MCF 10A (cell line): ENCODE results near the gene SPAG8. TPM values are rescaled to one million over a fixed set of nuclear protein-coding genes. Genes with fewer than 3 reads are reported as not detected.

Experiments
- BruUV-seq: library from RNA; stranded (reverse); fragments of 400-500 nt; replicated peaks from 2 replicates; lab custom pipeline; 2021; lab: Mats Ljungman, UMichigan
- CTCF ChIA-PET: fragments of 300-600 bp; sonication (Branson Sonifier 250); formaldehyde crosslinking; extraction: SDS; loops from one replicate; lab custom pipeline; 2021; ENCODE audit warnings: antibody characterized with exemption, inconsistent platforms; lab: Yijun Ruan, JAX
- POLR2A ChIA-PET: fragments of 300-600, 350-650 bp; sonication (Branson Sonifier 250); formaldehyde crosslinking; extraction: SDS; loops from one replicate; lab custom pipeline; 2020; ENCODE audit warnings: antibody characterized with exemption, inconsistent platforms; lab: Yijun Ruan, JAX
- DNase-seq: peaks from one replicate; pipeline ENCODE4 v3.0.0-alpha.2; 2018; ENCODE audit not compliant: unreplicated experiment
- H3K27ac Mint-ChIP-seq: one replicate; pipeline ENCODE4 v1.8.0; 2022; ENCODE audit warnings: mild to moderate bottlenecking, low read depth, mixed read lengths; ENCODE audit not compliant: unreplicated experiment
- H3K27me3 Mint-ChIP-seq: one replicate; pipeline ENCODE4 v1.8.0; 2022; ENCODE audit warnings: mixed read lengths; ENCODE audit not compliant: insufficient read depth, unreplicated experiment
- H3K36me3 Mint-ChIP-seq: one replicate; pipeline ENCODE4 v1.8.0; 2022; ENCODE audit warnings: mild to moderate bottlenecking, moderate library complexity, mixed read lengths; ENCODE audit not compliant: insufficient read depth, unreplicated experiment
- H3K4me1 Mint-ChIP-seq: one replicate; pipeline ENCODE4 v1.8.0; 2022; ENCODE audit warnings: mixed read lengths; ENCODE audit not compliant: insufficient read depth, unreplicated experiment
- H3K4me3 Mint-ChIP-seq: one replicate; pipeline ENCODE4 v1.8.0; 2022; ENCODE audit warnings: mild to moderate bottlenecking, moderate library complexity, mixed read lengths; ENCODE audit not compliant: unreplicated experiment
- H3K9me3 Mint-ChIP-seq: one replicate; pipeline ENCODE4 v1.8.0; 2022; ENCODE audit warnings: mixed read lengths; ENCODE audit not compliant: unreplicated experiment
- intact Hi-C: fragments of 100-400 bp; cut with micrococcal nuclease; formaldehyde crosslinking; loops from 2 replicates; pipeline ENCODE4 v1.14.1; 2022
- total RNA-seq: library from RNA; stranded (reverse); gene quantifications from 2 replicates; pipeline ENCODE4 v1.2.3, GENCODE V29; 2022
- TF ChIP-seq, protein P1 (sequence below): fragments of 200-600 bp; IDR thresholded peaks from one replicate; pipeline ENCODE4 v1.8.0; 2022; ENCODE audit warnings: antibody characterized with exemption, mild to moderate bottlenecking; ENCODE audit not compliant: unreplicated experiment

SPAG8 gene
- total RNA-seq, 1 experiment from 2014 or later: 1.1 TPM

DNA sequence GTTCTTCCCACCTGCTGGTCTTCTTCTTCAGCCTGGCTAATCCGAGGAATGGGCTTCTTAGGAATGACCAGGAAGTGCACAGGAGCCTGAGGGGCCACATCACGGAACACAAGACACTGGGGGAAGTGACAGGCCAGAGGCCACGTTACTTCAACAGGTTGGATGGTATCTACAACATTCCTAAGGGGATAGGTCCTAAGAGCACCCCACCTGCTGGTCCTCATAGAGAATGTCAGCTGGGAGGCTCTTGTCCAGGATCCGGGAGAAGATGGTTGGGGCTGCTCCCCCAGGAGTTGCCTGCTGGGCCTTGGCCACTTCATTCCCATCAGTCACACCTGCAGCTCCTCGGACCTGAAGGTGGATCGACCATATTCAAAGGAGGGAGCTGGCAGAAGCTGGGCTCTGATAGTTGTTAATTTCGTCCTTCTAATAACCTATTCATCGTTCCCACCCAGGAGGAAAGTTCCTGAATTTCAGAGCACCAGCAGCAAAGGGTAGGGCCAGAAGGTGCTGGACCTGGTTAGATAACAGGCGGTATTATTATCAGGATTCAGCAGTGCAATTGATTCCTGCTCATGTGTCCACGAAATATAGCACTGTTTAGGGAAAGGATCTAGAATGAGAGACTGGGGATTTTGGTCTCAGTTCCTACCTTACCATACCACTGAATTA lies 1.5 kb upstream of the SPAG8 start:
- Mint-ChIP-seq H3K9me3 (no peaks in the 10 kb centered on the region), H3K4me3 (peak overlapping the region; percentile 28), H3K36me3 (peaks cover 14% of the 10 kb centered on the region), H3K4me1 (peaks cover 20% of the 10 kb centered on the region), H3K27me3 (peaks cover 11% of the 10 kb centered on the region), H3K27ac (no peak overlapping the region)
- ChIA-PET POLR2A (interaction anchor here (0.7 to 2.1 kb wide), 25 partner anchors 9 to 259 kb away, joined by 3 to 16 read pairs (median 4); partner anchors contain the start of genes CCDC107, CREB3, GBA2 and HRCT1), CTCF (interaction anchor here (0.6 to 4.4 kb wide), 21 partner anchors 7 to 241 kb away, joined by 3 to 33 read pairs (median 4); partner anchors contain the start of genes ARHGEF39 and NPR2)
- peak; percentile 56 for DNase-seq
- no TSS peak for BruUV-seq
- TF ChIP-seq, protein P1, sequence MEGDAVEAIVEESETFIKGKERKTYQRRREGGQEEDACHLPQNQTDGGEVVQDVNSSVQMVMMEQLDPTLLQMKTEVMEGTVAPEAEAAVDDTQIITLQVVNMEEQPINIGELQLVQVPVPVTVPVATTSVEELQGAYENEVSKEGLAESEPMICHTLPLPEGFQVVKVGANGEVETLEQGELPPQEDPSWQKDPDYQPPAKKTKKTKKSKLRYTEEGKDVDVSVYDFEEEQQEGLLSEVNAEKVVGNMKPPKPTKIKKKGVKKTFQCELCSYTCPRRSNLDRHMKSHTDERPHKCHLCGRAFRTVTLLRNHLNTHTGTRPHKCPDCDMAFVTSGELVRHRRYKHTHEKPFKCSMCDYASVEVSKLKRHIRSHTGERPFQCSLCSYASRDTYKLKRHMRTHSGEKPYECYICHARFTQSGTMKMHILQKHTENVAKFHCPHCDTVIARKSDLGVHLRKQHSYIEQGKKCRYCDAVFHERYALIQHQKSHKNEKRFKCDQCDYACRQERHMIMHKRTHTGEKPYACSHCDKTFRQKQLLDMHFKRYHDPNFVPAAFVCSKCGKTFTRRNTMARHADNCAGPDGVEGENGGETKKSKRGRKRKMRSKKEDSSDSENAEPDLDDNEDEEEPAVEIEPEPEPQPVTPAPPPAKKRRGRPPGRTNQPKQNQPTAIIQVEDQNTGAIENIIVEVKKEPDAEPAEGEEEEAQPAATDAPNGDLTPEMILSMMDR: peak; percentile 17
- intact Hi-C loops: loop anchor here (2.0 kb wide), 1 partner anchor 167 kb away; no protein-coding TSS in a partner anchor

DNA sequence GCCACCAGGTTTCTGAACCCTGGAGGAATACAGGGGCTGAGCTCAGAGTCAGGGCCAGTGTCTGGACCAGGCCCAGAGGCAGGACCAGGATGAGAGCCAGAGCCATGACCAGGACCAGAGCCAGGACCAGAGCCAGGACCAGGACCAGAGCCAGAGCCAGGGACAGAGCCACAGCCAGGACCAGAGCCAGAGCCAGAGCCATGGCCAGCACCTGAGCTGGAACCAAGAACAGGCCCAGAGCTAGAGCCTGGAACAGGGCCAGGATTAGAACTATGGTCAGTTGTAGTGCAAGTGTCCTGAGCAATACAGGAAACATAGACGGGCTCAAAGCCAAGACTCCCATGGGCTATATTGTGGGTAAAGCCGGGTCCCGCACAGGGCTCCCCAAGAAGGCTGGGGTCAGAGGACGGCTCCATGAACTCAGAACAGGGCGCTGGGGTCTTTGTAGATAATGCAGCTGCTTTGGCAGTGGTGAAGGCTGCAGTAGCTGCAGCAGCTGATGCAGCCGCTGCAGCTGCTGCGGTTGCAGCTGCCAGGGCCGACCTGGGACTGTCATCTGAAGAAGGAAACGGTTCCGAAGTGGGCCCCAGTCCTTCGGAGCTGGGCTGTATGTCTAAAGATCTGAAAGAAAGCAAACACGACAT lies 559 bp downstream of the SPAG8 start:
- intact Hi-C loops: no loop called here
- no peak overlapping the region for H3K27ac Mint-ChIP-seq
- no peaks in the 10 kb centered on the region for H3K9me3 Mint-ChIP-seq

DNA sequence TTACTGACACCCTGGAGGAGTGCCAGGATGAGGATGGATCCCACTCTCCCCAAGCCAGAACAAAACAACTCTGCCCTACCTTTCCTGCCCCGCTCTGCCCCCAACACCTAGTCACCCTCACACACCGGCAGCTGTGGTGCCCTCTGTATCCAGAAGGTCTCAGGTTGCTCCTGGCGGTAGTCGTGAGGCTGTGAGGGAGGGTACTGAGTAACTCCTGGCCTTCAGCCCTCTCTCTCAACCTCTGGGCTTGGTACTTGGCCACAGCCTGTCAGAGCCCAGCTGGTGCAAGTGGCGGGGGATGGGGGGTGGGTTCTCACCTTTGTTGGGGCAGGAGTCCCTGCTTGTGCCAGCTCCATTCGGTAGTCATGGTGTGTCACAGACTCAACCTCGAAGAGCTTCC lies 1.9 kb downstream of the SPAG8 start:
- no peaks in the 10 kb centered on the region for H3K9me3 Mint-ChIP-seq
- no TSS peak for BruUV-seq

More for the DNA sequence above, 559 bp downstream of the SPAG8 start:
- DNase-seq: peak; percentile 27
- Mint-ChIP-seq H3K36me3 (peaks cover 15% of the 10 kb centered on the region), H3K4me1 (peaks cover 20% of the 10 kb centered on the region), H3K4me3 (peak overlapping the region; percentile 69), H3K27me3 (no peaks in the 10 kb centered on the region)
- no TSS peak for BruUV-seq
- TF ChIP-seq, protein P1: no peak
- POLR2A ChIA-PET: interaction anchor here (0.9 to 2.1 kb wide), 9 partner anchors 13 to 715 kb away, joined by 3 to 8 read pairs (median 3); partner anchors contain the start of genes CREB3 and TLN1
- CTCF ChIA-PET: interaction anchor here (0.6 to 4.4 kb wide), 4 partner anchors 13 to 57 kb away, joined by 3 to 33 read pairs (median 4); no protein-coding TSS in a partner anchor

More for the DNA sequence above, 1.9 kb downstream of the SPAG8 start:
- DNase-seq: no peak
- peaks cover 14% of the 10 kb centered on the region for H3K4me1 Mint-ChIP-seq
- H3K27ac Mint-ChIP-seq: no peak overlapping the region
- H3K27me3 Mint-ChIP-seq: no peaks in the 10 kb centered on the region
- TF ChIP-seq, protein P1: no peak
- ChIA-PET CTCF (interaction anchor here (1.1 kb wide), 1 partner anchor 18 kb away, joined by 3 read pairs; the partner anchor contains the start of gene NPR2), POLR2A (interaction anchor here (0.5 to 1.0 kb wide), 2 partner anchors 12 to 21 kb away, joined by 3 to 5 read pairs; no protein-coding TSS in a partner anchor)
- peaks cover 15% of the 10 kb centered on the region for H3K36me3 Mint-ChIP-seq
- H3K4me3 Mint-ChIP-seq: no peak overlapping the region
- intact Hi-C loops: no loop called here
